GM12878 (cell line): ENCODE data around the gene DKC1.

Experiments used
- ASH2L ChIP-seq: fragments of 300-600, 200-600 bp; sonication (generic); IDR thresholded peaks from 2 replicates; pipeline ENCODE4 v1.6.1; 2017; ENCODE audit warnings: low read depth, mild to moderate bottlenecking, borderline replicate concordance
- EZH2 ChIP-seq: IDR thresholded peaks from 2 replicates; pipeline ENCODE4 v1.6.1; 2012; ENCODE audit warnings: low read depth, mild to moderate bottlenecking, control low read depth, inconsistent platforms, low read length, borderline replicate concordance; ENCODE audit not compliant: control insufficient read depth
- FOXM1 ChIP-seq: IDR thresholded peaks from 2 replicates; pipeline ENCODE4 v1.6.1; 2012; ENCODE audit warnings: low read depth, mild to moderate bottlenecking, inconsistent platforms, low read length, moderate library complexity
- POLR2AphosphoS5 ChIP-seq: IDR thresholded peaks from 2 replicates; pipeline ENCODE4 v1.6.1; 2011; ENCODE audit warnings: mild to moderate bottlenecking, low read length, inconsistent platforms
- REST ChIP-seq: IDR thresholded peaks from 2 replicates; pipeline ENCODE4 v1.6.1; 2012; ENCODE audit warnings: mild to moderate bottlenecking, low read depth, low read length
- USF2 ChIP-seq: IDR thresholded peaks from 2 replicates; pipeline ENCODE4 v1.6.1; 2011; ENCODE audit warnings: low read depth, low read length, improper control_type of control experiment, borderline replicate concordance
- ZNF274 ChIP-seq: IDR thresholded peaks from one replicate; pipeline ENCODE4 v1.8.0; 2011; ENCODE audit not compliant: insufficient read length, insufficient read depth

GRCh38 chrX:154718616-154719015, 44.0 kb upstream of the DKC1 start:
- no peak for TF ChIP-seq USF2
- no peak for TF ChIP-seq EZH2
- no peak for TF ChIP-seq FOXM1
- no peak for TF ChIP-seq POLR2AphosphoS5
- TF ChIP-seq REST = no peak
- TF ChIP-seq ZNF274 = no peak
- no peak for TF ChIP-seq ASH2L
